SU-DHL-6 (cell line): Measurements from ENCODE around the gene MIA2.

Experiments used
- CTCF ChIP-seq: fragments of 200-600 bp; sonication (generic); IDR thresholded peaks from one replicate; pipeline ENCODE4 v1.5.1; 2017; ENCODE audit warnings: antibody characterized with exemption, mild to moderate bottlenecking, low read length, moderate library complexity; ENCODE audit not compliant: insufficient read depth, poor library complexity, severe bottlenecking
- EZH2phosphoT487 ChIP-seq: fragments of 200-600 bp; sonication (generic), shearing (Covaris generic); conservative IDR thresholded peaks from 2 replicates; pipeline ENCODE4 v1.6.1; 2018; ENCODE audit warnings: mild to moderate bottlenecking, antibody characterized with exemption, low read length, moderate library complexity, mixed read lengths

DNA sequence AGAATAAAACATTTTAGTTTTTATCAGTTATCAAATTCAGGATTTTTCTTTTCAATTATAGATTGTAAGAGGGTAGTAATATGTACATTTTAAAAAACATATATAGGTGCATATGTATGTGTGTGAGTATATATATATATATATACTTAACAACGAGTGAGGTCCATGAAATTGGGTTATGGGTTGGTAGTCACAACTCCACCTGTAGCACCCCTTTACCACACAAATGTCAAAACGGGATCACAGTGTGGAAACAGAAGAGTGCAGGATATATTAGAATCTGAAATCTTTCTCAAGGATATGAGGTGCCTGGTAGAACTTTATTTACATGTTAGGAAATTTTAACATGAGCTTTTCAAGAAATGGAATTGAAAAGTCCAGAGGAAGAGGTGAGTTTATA is 31.3 kb downstream of the MIA2 start:
- TF ChIP-seq CTCF (no peak), EZH2phosphoT487 (no peak)
